HG02852 (cell line): ENCODE data around the gene ENAH.

ENCODE experiments used
- ATAC-seq: cut with Tn5 transposase; IDR thresholded peaks from one replicate; pipeline ENCODE4 v1.9.1; 2021; ENCODE audit warnings: mild to moderate bottlenecking, moderate library complexity; ENCODE audit not compliant: unreplicated experiment

Gene ENAH

DNA sequence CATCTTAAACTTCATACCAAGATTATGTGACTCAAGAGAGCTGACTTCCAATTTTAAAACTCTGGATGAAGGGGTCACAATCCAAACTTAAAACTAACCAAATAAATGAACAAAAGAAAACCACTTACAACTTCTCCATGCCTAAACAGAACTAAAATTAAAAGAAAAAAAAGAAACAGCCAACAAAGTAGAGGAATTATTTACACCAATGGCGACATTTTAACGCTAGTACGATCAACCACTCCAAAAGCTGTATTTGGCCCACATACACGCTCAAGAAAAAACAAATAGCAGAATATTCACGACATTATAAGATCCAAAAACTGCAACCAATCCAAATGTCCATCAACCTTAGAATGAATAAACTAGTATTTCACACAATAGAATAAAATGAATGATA, 42.4 kb downstream of the ENAH start:
- ATAC-seq = no peak

DNA sequence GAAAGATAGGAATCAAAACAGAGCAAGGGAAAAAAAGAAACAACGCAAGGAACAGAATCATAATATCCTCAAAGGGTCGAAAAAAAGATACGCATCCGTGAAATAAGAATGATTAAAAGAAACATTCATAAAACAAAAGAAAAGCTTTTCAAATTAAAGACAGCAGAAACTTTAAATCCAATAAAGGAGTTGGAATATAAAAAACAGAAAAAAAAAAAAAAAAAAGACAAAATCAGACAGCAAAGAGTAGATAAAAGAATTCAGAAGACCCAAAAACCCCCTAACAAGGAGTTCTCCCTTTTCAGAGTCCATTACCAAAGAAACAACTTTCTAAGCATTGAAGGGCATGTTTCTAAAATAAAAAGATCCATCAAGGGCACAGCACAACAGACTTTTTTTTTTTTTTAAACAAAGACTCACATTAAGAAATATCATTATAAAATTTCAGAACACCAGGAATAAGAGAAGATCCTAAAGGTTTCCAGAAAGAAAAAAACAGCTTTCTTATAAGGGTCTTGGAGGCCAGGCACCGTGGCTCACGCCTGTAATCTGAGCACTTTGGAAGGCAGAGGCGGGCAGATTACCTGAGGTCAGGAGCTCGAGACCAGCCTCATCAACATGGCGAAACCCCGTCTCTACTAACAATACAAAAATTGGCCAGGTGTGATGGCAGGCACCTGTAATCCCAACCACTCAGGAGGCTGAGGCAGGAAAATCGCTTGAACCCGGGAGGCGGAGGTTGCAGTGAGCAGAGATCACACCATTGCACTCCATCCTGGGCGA, 44.7 kb downstream of the ENAH start:
- no peak for ATAC-seq

DNA sequence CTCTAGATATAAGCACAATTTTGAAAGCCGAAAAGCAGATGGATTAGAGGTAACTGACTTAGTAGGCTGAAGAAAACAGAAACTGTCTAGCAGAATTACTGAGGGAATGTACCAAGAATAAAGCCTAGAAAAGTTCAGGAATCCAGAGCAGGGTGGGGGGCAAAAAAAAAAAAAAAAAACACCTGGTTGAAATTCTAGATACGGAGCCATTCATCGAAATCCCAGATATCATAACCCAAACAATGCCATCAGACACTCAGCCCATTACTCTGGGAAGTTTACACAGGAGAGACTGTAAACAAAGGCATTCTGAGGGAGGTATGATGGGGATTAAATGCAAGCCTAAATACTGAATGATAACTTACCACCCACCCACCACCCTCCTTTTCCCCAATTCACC, 45.6 kb downstream of the ENAH start:
- ATAC-seq = no peak

DNA sequence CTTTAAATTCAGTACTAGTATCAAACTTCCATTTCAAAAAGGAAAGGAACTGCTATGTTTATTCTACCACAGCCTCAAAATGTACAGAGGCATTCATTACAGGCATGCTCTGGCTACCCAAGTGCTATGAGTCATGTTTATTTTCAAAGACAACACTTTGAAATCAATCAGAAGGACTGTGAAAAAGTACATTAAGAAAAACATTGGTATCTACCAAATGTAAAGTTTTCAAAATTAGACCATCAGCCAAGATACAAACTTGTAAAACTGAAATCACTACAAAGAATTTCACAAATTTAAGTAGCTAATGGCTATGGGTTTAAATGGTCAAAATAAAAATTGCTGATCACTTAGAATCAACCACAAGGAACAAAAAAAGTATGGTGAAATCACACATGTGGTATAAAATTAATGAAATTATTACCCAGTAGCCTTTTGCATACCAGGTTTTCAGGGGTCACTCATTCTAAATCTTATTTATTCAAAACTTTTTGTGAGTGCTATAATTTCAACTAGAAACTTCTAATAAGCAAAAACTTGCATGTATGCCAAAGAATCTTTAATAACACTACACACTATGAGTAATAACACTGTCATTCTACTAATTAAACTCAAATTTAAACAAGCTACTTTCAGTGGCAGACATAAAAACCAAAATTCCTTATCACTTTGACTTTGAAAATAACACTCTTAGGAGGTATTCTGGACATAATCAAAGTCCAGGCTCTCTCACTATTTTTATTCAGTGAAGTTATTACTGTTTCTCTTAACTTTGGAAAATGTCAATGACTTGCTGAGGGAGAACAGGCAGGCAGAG, 49.2 kb downstream of the ENAH start:
- no peak for ATAC-seq

DNA sequence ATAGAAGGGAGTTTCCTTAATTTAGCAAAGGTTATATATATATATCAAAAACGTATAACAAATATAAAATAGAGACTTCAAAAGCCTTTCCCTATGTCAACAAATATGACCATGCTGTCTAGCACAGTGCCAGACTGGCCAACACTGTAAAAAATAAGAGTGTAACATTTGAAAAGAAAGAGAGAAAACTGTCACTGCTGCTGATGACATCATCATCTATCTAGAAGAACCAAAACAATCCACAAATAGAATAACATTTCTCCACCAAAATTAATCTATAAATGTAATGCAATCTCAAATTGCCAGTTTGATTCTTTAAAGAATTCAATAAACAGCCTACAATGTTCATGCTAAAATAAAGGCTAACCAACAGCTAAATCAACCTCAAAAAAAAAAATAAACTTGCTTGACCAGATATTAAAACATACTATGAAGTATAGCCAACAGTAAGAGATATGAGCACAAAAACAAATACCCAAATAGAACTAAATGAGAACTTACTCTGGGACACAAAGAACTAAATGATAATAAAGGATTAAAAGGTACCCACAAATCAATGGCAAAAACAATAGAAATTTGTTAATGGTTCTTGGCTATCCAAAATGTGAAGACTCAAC, 50.2 kb downstream of the ENAH start:
- no peak for ATAC-seq

DNA sequence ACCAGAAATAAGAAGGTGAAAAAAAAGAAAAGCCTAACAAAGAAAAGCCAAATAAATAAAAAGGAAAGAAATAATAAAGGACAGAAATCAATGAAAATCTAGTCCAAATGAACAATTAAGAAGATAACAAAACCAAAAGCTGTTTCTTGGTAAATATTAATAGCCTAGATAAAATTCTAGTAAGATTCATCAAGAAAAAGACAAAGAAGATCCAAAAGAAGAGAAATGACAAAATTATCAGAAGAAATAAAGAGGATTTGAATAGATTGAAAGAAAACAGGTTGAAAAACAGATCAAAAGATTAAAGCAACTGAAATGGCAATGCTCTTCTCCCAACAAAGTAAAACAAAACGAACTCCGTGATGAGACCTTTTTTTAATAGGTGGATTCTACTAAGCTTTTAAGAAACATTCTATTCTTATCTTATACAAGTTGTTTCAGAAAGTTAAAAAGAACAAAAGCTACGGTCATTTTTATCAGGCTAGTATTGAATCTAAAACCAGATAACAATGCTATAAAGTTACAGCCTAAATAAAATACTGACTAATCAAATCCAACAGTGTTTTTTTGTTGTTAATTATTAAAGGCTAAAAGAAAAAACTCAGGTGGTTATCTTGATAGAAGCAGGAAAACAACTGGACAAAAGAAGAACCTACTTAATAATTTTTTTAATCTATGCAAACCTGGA, 50.9 kb downstream of the ENAH start:
- no peak for ATAC-seq

DNA sequence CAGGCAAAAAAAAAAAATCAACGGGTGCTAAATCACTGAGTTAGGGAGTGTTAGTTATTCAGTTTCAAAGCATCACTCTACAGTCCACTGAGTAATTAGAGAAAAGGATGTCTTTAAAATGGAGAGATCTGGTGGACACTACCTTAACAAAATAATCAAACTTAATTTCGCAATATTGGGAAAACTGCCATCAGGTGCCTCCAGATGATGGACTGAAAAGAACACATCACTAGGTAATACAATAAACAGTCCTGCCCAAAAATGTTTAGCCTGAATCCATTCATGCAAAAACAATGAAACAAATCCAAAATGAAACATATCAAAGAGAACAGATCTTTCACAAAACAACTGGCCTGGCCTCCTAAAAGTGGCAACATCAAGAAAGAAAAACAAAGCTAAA, 54.1 kb downstream of the ENAH start:
- no peak for ATAC-seq

DNA sequence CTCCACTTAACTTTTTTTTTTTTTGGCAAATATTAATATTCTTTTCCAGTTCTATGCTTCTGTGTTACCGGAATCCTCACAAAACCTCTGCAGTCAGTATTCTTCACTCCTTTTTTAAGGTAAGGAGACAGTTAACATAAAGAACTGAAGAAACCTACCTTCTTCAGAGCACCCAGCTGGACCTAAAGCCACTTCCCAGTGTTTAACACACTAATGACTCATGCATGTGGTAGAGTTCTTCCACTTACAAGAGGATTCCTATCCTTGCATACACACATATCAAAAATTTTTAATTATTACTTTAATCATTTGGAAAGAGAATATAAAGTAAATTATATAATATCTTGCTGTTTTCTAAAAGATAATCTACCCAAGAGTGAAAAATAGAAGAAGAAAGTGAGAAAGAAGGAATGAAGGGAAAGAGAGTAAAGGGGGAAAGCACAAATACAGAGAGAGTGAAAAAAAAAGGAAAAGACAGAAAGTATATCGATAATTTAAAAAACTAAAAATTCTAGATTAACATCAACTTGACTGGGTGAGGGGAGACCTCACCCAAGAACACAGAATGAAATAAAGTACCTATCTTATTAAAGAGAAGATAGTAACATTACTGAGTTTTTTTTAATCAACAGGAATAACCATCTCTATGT, 54.9 kb downstream of the ENAH start:
- no peak for ATAC-seq

DNA sequence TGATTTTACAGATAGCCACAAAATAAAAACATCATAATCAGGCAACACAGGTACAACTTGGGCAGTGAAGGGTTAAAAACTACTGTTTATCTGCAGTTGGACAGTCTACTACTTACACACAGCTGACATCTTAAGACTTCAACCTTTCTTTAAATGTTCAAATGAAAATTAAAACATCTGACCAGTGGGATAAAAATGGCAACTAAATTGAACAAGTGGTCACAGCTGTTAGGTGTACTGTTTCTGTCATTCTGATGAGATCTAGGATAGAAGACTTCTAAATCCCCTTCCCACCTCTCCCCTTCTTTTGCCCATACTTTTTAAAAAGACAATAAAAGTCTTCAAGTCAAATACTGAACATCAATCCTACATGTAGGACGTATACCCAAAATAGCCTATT, 56.2 kb downstream of the ENAH start:
- ATAC-seq = no peak

DNA sequence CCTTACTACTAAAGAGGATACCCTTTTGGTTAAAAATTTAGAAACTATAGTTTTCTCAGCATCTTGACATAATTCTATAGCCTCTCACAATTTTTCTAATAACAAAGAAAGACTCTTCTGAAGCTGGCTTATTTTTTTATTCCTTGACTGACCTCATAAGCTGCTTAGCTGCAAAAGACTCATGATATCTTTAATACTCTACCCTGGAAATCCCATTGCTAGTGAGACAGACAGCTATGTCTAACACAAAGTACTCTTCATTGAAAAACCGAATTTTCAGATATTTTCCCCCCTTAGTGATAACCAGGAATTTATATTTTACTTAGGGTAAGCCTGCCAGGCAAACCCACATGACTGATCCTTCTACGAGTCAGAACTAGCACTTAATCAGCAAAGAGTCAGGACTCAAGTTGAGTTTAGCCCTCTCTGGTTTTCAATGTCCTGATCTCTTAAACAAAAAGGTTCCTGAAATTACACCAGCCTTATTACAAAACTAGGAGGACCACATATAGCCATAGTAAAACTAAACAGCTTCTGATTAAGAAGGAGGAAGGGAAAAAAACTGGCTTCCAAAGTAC, 56.9 kb downstream of the ENAH start:
- no peak for ATAC-seq

DNA sequence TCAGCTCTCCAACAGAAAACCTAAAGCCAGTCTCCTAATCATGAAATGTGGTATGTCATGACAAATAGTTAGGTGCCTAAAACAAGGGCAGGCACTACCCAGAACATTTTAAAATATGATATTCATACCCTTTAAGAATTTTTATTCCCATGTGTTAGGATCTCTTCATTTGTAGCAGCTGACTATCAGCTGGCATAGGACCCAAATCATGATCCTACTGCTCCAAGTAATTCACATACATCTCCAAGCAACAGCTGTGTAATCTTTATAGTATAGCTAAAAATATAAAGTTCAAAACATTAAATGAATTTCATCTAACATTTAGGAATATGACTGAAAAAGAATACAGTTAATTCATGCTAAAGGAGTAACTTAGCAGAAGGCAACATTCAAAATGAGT, 57.5 kb downstream of the ENAH start:
- ATAC-seq = no peak

DNA sequence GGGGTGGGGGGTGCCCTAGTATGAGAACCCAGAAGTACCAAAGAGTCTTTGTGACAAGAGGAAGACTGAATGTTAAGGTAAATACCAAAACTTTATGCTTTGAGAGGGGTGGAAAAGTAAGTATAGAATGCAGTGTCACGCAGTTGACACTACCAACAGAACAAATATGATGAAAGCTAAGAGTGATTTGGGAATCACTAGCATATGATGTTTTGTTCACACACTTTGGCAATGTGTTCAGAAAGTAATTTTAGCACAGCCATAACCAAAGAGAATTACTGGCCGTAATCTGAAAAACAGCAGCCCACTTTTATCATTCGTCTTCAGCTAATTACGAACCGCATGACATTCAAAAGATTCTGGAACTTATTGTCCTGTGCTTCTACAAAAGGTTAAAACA, 59.5 kb downstream of the ENAH start:
- no peak for ATAC-seq

DNA sequence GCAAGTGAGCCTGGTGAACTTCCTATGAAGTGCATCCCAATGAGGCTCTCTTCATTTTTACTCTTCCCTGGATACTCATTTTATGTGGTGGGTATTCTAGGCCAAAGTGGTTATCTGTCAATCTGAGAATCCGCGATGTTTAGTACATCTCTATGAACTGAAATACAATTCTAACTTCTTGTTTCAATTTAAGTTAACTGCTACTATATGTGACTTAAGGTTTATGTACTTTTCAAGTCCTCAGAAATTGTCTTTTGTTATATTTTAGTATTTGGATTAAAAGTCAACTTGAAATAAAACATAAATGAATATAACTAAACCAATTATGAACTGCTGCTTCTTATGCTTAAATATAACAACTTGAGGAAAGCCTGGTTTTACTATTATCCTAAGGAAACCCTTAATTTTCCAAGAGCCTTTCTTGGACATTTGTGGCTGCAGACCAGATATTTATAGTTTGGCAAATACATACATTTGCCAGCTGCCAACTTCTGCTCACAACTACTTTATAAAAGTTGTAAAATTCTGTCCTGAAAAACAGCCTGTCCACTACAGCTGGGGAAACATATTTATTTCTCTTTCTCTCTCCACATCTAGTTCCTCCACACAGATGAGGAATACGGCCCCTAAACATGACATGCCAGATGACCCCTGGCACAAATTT, 60.4 kb downstream of the ENAH start:
- ATAC-seq = no peak

DNA sequence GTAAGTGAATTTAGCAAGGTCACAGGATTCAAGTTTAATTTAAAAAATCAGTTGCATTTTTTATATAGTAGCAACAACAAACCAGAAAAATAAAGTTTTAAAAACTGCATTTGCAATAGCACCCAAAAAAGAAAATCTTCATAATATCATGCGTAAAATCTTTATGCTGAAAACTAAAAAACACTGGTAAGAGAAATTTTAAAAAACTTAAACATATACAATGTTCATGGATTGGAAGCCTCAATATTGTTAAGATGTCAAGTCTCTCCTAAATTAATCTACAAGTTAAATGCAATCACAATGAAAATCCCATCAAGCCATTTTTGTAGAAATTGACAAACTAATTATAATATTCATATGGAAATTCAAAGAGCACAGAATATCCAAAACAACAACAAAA, 65.6 kb downstream of the ENAH start:
- ATAC-seq = no peak

DNA sequence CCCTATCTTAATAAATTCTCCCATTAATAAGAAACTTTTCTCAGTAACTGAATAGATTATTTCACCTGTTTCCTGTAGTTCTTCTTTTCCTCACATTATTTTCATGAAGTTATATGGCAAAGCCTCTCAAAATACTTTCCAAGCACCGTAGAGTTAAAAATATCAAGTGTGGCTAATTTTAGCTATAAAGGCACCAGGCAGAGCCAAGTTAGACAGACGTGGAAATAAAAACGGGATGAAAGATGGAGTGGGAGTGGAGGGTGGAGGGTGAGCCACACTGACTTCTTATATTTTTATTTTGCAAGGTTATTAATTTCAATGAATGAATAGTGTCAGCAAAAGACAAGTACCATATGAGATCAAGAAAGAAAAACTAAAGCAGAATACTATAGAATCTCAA, 71.7 kb downstream of the ENAH start:
- ATAC-seq = no peak

DNA sequence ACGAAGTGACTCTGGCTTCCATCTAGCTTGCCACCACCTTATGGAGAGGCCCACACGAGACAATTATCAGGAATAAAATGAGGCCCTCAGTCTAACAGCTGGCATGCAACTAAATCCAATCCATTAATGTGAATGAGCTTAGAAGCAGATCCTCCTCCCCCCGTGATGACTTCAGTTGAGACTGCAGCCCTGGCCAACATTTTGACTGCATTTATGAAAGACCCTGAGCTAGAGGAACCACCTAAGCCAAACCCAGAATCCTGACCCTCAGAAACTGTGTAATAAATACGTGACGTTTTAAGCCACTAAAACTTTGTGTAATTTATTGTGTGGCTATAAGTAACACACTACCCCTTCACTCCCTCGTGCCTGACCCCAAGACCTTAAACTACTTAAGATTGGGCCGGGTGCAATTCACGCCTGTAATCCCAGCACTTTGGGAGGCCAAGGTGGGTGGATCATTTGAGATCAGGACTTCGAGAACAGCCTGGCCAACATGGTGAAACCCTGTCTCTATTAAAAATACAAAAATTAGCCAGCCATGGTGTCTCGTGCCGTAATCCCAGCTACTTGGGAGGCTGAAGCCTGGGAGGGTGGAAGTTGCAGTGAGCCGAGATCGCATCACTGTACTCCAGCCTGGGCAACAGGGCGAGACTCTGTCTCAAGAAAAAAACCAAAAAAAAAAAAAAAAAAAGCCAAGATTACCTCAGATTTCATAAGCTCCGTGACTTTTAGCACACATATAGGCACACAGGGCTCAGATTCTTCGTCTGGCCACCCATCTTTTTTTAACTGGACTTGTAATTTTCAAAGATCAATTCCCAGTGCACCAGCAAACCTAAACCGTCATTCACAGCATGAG, 72.5 kb downstream of the ENAH start:
- no peak for ATAC-seq

DNA sequence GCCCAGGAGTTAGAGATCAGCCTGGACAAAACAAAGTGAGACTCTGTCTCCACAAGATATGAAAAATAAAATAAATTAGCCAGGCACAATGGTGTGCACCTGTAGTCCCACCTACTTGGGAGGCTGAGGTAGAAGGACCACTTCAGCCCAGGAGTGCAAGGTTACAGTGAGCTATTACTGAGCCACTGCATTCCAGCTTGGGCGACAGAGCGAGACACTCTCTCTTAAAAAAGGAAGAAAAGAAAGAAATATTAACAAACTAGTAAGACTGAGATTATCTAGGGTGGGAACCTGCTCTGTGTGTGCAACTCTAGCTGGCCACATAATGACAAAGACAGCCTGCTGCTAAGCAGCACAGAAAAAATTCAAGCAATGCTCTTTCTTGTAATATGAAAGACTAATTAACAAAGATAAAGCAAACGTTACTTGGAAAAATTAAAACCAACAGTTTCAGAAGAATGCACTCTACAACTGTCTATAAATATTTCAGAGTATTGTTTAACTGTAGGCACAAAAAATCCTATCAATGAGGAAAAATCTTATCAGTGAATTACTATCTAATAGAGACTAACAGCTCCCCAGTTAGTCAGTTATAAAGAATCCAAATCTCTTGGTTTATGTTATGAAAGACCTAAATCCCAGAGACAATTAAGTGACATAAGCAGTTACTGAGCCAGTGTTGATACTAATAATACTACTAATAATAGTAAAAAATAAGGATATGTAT, 74.5 kb downstream of the ENAH start:
- ATAC-seq = no peak

DNA sequence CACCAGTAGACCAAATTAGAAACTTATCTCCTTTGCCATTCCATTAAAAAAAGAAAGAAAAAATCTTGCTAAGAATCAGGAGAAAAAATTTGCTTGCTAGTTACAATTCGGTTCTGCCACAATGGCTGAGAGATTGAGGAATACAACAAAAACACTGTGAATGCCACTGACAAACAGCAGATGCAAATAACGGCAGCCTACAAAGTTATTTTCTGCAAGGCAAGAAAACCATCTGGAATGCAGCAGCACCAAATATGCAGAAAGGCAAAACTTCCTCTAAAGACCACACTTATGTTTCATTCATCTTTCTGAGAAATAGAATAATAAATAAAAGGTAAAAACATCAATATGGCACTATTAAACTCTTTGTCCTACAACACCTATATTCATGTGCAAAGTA, 75.7 kb downstream of the ENAH start:
- no peak for ATAC-seq
